ENCODE data around the gene GADD45GIP1.

- TF ChIP-seq CTCF (IDR thresholded peaks at IDR 0.05), result no peak
- TF ChIP-seq EZH2 (IDR thresholded peaks at IDR 0.05; ENCODE audit: borderline replicate concordance, insufficient read depth, low read depth, low read length, poor library complexity, severe bottlenecking), result no peak
Measured at GRCh38 chr19:12987781-12988180, 30.8 kb upstream of the GADD45GIP1 start.

Data from B cell (primary cell).